H1 (cell line): ENCODE measurements around the gene RRBP1. TPM values are rescaled to one million over a fixed set of nuclear protein-coding genes. Genes with fewer than 3 reads are reported as not detected.

Experiments
- CTCF ChIA-PET: fragments of 300-600 bp; sonication (Branson Sonifier 250); formaldehyde crosslinking; loops from one replicate; lab custom pipeline; 2021; ENCODE audit not compliant: partially characterized antibody; lab: Charles Lee
- POLR2A ChIA-PET: fragments of 300-600 bp; sonication (Branson Sonifier 250); formaldehyde crosslinking; loops from one replicate; lab custom pipeline; 2021; ENCODE audit warnings: inconsistent platforms; ENCODE audit not compliant: partially characterized antibody; lab: Charles Lee
- DNase-seq, 2 experiments: peaks; one replicate each; pipeline versions ENCODE4 v3.0.0 to v3.0.0-alpha.2; 2010 to 2022; ENCODE audit warnings: low spot score in 2 of 2, low read depth in 1 of 2, mixed read lengths in 1 of 2
- FAIRE-seq: peaks from 2 replicates; lab custom pipeline; 2011; peaks lifted over from hg19 to GRCh38; lab: Jason Lieb, UNC
- H2AFZ ChIP-seq: 2 replicates; pipeline ENCODE4 v1.8.1; 2012; ENCODE audit warnings: low read length, inconsistent platforms
- H2AK5ac ChIP-seq: 2 replicates; pipeline ENCODE4 v1.6.1; 2013; ENCODE audit warnings: low read depth, low read length
- H2BK120ac ChIP-seq: replicated peaks from 2 replicates; pipeline ENCODE3; 2013; ENCODE audit warnings: low read depth, low read length, inconsistent platforms
- H2BK12ac ChIP-seq: 2 replicates; pipeline ENCODE4 v1.6.1; 2013; ENCODE audit warnings: low read depth, low read length
- H2BK15ac ChIP-seq: 2 replicates; pipeline ENCODE4 v1.6.1; 2013; ENCODE audit warnings: low read length
- H2BK20ac ChIP-seq: 2 replicates; pipeline ENCODE4 v1.6.1; 2013; ENCODE audit warnings: low read length
- H2BK5ac ChIP-seq: 2 replicates; pipeline ENCODE4 v1.6.1; 2013; ENCODE audit warnings: low read depth, low read length
- H3K14ac ChIP-seq: 2 replicates; pipeline ENCODE4 v1.6.1; 2013; ENCODE audit warnings: inconsistent platforms; ENCODE audit not compliant: insufficient read length
- H3K18ac ChIP-seq: 2 replicates; pipeline ENCODE4 v1.6.1; 2013; ENCODE audit warnings: low read length; ENCODE audit errors: extremely low read depth
- H3K23ac ChIP-seq: 2 replicates; pipeline ENCODE4 v1.6.1; 2013; ENCODE audit warnings: inconsistent platforms; ENCODE audit not compliant: insufficient read length
- H3K23me2 ChIP-seq: 2 replicates; pipeline ENCODE4 v1.6.1; 2013; ENCODE audit warnings: low read depth, low read length
- H3K27ac ChIP-seq: 2 replicates; pipeline ENCODE4 v1.6.1; 2011; ENCODE audit warnings: low read depth, low read length, inconsistent platforms
- H3K27me3 ChIP-seq, 4 experiments: replicated peaks in 1 of 4; 1 replicate in 1 of 4; 2 replicates in 3 of 4; pipeline versions ENCODE4 v1.6.1 to v1.8.1; 2011 to 2013; ENCODE audit warnings: low read length in 3 of 4, mild to moderate bottlenecking in 3 of 4, inconsistent platforms in 2 of 4, mixed read lengths in 2 of 4, moderate library complexity in 1 of 4; ENCODE audit not compliant: control insufficient read depth in 3 of 4, insufficient read depth in 3 of 4; ENCODE audit errors: extremely low read depth in 1 of 4
- H3K36me3 ChIP-seq, 4 experiments: 2 replicates each; pipeline versions ENCODE4 v1.6.1 to v1.8.1; 2011 to 2013; ENCODE audit warnings: mild to moderate bottlenecking in 4 of 4, low read length in 3 of 4, moderate library complexity in 2 of 4, control low read depth in 1 of 4, inconsistent platforms in 1 of 4; ENCODE audit not compliant: insufficient read depth in 4 of 4, control insufficient read depth in 2 of 4
- H3K4ac ChIP-seq: replicated peaks from 2 replicates; pipeline ENCODE3; 2013; ENCODE audit warnings: low read length, low read depth, mixed read lengths, inconsistent platforms; ENCODE audit not compliant: insufficient read length
- H3K4me1 ChIP-seq, 4 experiments: replicated peaks in 1 of 4; 1 replicate in 1 of 4; 2 replicates in 3 of 4; pipeline versions ENCODE4 v1.6.1 to v1.8.1; 2011 to 2013; ENCODE audit warnings: low read length in 3 of 4, inconsistent platforms in 2 of 4, mixed read lengths in 1 of 4; ENCODE audit not compliant: insufficient read depth in 4 of 4, control insufficient read depth in 3 of 4
- H3K4me2 ChIP-seq, 2 experiments: 2 replicates each; pipeline versions ENCODE4 v1.6.1 to v1.8.1; 2011 to 2013; ENCODE audit warnings: low read depth in 2 of 2, low read length in 2 of 2, control low read depth in 1 of 2, inconsistent platforms in 1 of 2, mild to moderate bottlenecking in 1 of 2; ENCODE audit not compliant: insufficient read depth in 1 of 2
- H3K4me3 ChIP-seq, 4 experiments: fragments of 200-600, 300-600 bp in 1 of 4; sonication (generic), shearing (Covaris generic), sonication (Bioruptor Twin) in 1 of 4; 2 replicates each; pipeline versions ENCODE4 v1.5.1 to v1.8.1; 2011 to 2016; ENCODE audit warnings: low read length in 4 of 4, low read depth in 3 of 4, control low read depth in 2 of 4, inconsistent platforms in 2 of 4, mild to moderate bottlenecking in 2 of 4, mixed read lengths in 1 of 4, moderate library complexity in 1 of 4; ENCODE audit not compliant: insufficient read depth in 2 of 4; ENCODE audit errors: extremely low read depth in 1 of 4
- H3K56ac ChIP-seq: replicated peaks from 2 replicates; pipeline ENCODE3; 2013; ENCODE audit warnings: low read depth, mild to moderate bottlenecking, mixed read lengths, low read length, inconsistent platforms; ENCODE audit not compliant: insufficient read length
- H3K79me1 ChIP-seq: 2 replicates; pipeline ENCODE4 v1.6.1; 2013; ENCODE audit warnings: low read depth, low read length, control low read depth
- H3K79me2 ChIP-seq, 2 experiments: 2 replicates each; pipeline versions ENCODE4 v1.6.1 to v1.8.1; 2012 to 2013; ENCODE audit warnings: low read length in 2 of 2, mild to moderate bottlenecking in 2 of 2, inconsistent platforms in 1 of 2; ENCODE audit not compliant: insufficient read depth in 2 of 2, control insufficient read depth in 1 of 2
- H3K9ac ChIP-seq, 4 experiments: replicated peaks in 1 of 4; 1 replicate in 1 of 4; 2 replicates in 3 of 4; pipeline versions ENCODE4 v1.6.1 to v1.8.1; 2011 to 2013; ENCODE audit warnings: low read depth in 3 of 4, low read length in 3 of 4, control low read depth in 2 of 4, mild to moderate bottlenecking in 2 of 4, moderate library complexity in 2 of 4, inconsistent platforms in 1 of 4; ENCODE audit errors: extremely low read depth in 1 of 4
- H3K9me3 ChIP-seq, 2 experiments: 2 replicates each; pipeline versions ENCODE4 v1.6.1 to v1.8.1; 2012 to 2013; ENCODE audit warnings: mild to moderate bottlenecking in 2 of 2, moderate library complexity in 2 of 2, control low read depth in 1 of 2, inconsistent platforms in 1 of 2, low read depth in 1 of 2, low read length in 1 of 2, mixed read lengths in 1 of 2; ENCODE audit not compliant: insufficient read depth in 2 of 2
- H4K20me1 ChIP-seq, 2 experiments: replicated peaks in 1 of 2; 2 replicates each; pipeline versions ENCODE3 to v1.8.1; 2011 to 2013; ENCODE audit warnings: inconsistent platforms in 2 of 2, low read length in 2 of 2, mild to moderate bottlenecking in 1 of 2; ENCODE audit not compliant: insufficient read depth in 2 of 2, control insufficient read depth in 1 of 2
- H4K5ac ChIP-seq: 2 replicates; pipeline ENCODE4 v1.6.1; 2013; ENCODE audit warnings: low read length, low read depth, mixed read lengths, inconsistent platforms; ENCODE audit not compliant: insufficient read length
- H4K8ac ChIP-seq: 2 replicates; pipeline ENCODE4 v1.8.0; 2013; ENCODE audit warnings: mild to moderate bottlenecking, moderate library complexity, low read length, inconsistent platforms; ENCODE audit not compliant: insufficient read depth; ENCODE audit errors: extremely low read depth
- H4K91ac ChIP-seq: replicated peaks from 2 replicates; pipeline ENCODE3; 2013; ENCODE audit warnings: low read length, mixed read lengths, inconsistent platforms; ENCODE audit not compliant: insufficient read length
- WGBS, 2 experiments: shearing (Covaris generic) in 1 of 2; methylation state at CpG; one replicate each; pipeline versions ENCODE4 v1.1.6 to v1.1.7; 2013 to 2015; ENCODE audit warnings: low lambda C conversion rate in 2 of 2, mixed read lengths in 2 of 2, inconsistent platforms in 1 of 2, low coverage in 1 of 2, missing lambda C conversion rate in 1 of 2; ENCODE audit not compliant: insufficient replicate concordance in 2 of 2, insufficient coverage in 1 of 2, insufficient read length in 1 of 2; ENCODE audit errors: extremely low coverage in 1 of 2, missing lambda C conversion rate in 1 of 2; 5-methylcytosine and 5-hydroxymethylcytosine counted together
- polyA plus RNA-seq, 7 experiments: library from polyadenylated mRNA; depleted of rRNA in 3 of 7; stranded (reverse) in 5 of 7; unstranded in 2 of 7; fragments of >200 nt in 5 of 7; fragments of 200-250 nt in 2 of 7; gene quantifications; 1 replicate in 5 of 7; 2 replicates in 1 of 7; 4 replicates in 1 of 7; pipeline versions ENCODE4 v1.2.1 to v1.2.3, GENCODE V29; 2011 to 2013; ENCODE audit warnings: missing spikeins in 2 of 7, mixed read lengths in 2 of 7
- total RNA-seq: library from RNA; stranded (reverse); fragmentation: NEBNext Ultra II Directional; extraction: Animal tissue kit (Norgen Biotek cat#: 25700); gene quantifications from 2 replicates; pipeline ENCODE4 v1.2.1, GENCODE V29; 2021

Gene RRBP1
- total and polyA plus RNA-seq, 2 of the 8 experiments (the other 6 are each of a cell fraction or from before 2014, with no cell fraction given), result 15.9 to 157 TPM

DNA sequence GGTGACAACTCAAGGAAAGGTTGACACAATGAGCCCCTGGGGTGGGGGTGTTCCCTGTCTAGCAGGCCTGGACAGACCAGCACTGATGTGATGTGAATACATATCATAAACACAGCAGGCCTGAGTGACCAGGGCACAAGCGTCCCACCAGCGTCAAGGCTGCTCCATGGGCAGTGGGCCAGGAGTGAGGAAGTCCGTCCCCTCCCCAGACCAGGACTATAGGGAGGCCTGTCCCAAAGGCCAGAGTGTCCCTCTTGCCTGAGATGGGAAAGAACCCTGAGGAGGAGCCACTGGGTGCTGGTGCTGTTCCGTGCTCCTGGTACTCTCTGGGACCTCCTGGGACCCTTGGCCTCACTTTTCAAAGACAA, 44.6 kb downstream of the RRBP1 start:
- Histone ChIP-seq H2BK15ac (no peak overlapping the region), H3K9ac (no peak overlapping the region), H3K36me3 (peaks cover 16 to 38% (median 24%) of the 10 kb centered on the region in 4 experiments), H3K4me2 (no peak overlapping the region), H2BK120ac (no peak overlapping the region), H2AK5ac (no peak overlapping the region), H3K23ac (no peak overlapping the region), H3K23me2 (no peaks in the 10 kb centered on the region), H3K9me3 (no peaks in the 10 kb centered on the region), H3K27me3 (no peaks in the 10 kb centered on the region), H3K18ac (no peak overlapping the region), H2BK20ac (no peak overlapping the region), H2BK12ac (no peak overlapping the region), H3K79me1 (peaks cover 12% of the 10 kb centered on the region), H2AFZ (no peak overlapping the region), H3K4me3 (no peak overlapping the region), H3K4me1 (peaks cover 0 to 7% (median 3%) of the 10 kb centered on the region in 4 experiments; a peak in 3 of 7 replicates), H3K56ac (no peak overlapping the region), H3K27ac (no peak overlapping the region), H4K8ac (no peak overlapping the region), H4K91ac (no peak overlapping the region), H2BK5ac (peak overlapping the region; percentile 61), H3K4ac (no peak overlapping the region), H4K5ac (no peak overlapping the region), H3K14ac (no peak overlapping the region), H4K20me1 (peaks cover 6 to 15% of the 10 kb centered on the region in 2 experiments), H3K79me2 (peaks cover 0 to 11% of the 10 kb centered on the region in 2 experiments; a peak in 1 of 4 replicates)
- no peak for FAIRE-seq
- POLR2A ChIA-PET, result interaction anchor here (1.2 to 2.1 kb wide), 2 partner anchors 9 to 17 kb away, joined by 3 to 5 read pairs; no protein-coding TSS in a partner anchor
- DNase-seq, result no peak
- WGBS, 2 experiments, result 82% methylated on average over 4 of the region's 4 CpGs; no CpG with 5 or more reads in 1 of the 2 experiments
- CTCF ChIA-PET, result interaction anchor here (1.1 to 2.5 kb wide), 5 partner anchors 10 to 305 kb away, joined by 4 to 9 read pairs (median 7); no protein-coding TSS in a partner anchor
